Caco-2 (cell line): ENCODE measurements around the gene GAPDH. TPM values are rescaled to one million over a fixed set of nuclear protein-coding genes. Genes with fewer than 3 reads are reported as not detected.
"Not testable (repeated sequence)": the region's sequence is repeated elsewhere in the genome, so short reads cannot be mapped to it uniquely, and the experiment has no call there.

Experiments
- BruUV-seq: library from RNA; stranded (reverse); fragments of 400-500 nt; replicated peaks from 2 replicates; lab custom pipeline; 2021; lab: Mats Ljungman, UMichigan
- CTCF ChIA-PET: fragments of 300-600 bp; sonication (Branson Sonifier 250); formaldehyde crosslinking; loops from one replicate; lab custom pipeline; 2022; ENCODE audit warnings: antibody characterized with exemption; lab: Charles Lee
- POLR2A ChIA-PET: fragments of 300-600 bp; sonication (Branson Sonifier 250); formaldehyde crosslinking; loops from one replicate; lab custom pipeline; 2022; ENCODE audit warnings: antibody characterized with exemption; lab: Charles Lee
- DNase-seq, 2 experiments: peaks; one replicate each; pipeline versions ENCODE4 v3.0.0 to v3.0.0-alpha.2; 2020 to 2022
- H3K27me3 ChIP-seq: replicated peaks from 2 replicates; pipeline ENCODE4 v1.6.0; 2011; ENCODE audit warnings: low read length; ENCODE audit not compliant: control insufficient read depth, insufficient read depth
- H3K36me3 ChIP-seq: 2 replicates; pipeline ENCODE4 v1.5.1; 2011; ENCODE audit warnings: low read length; ENCODE audit not compliant: control insufficient read depth, insufficient read depth
- H3K4me1 ChIP-seq: fragments of 250-450 bp; sonication (Bioruptor Pico); 2 replicates; pipeline ENCODE4 v1.5.1; 2020; ENCODE audit warnings: mild to moderate bottlenecking
- H3K4me3 ChIP-seq: 2 replicates; pipeline ENCODE4 v1.5.1; 2011; ENCODE audit warnings: low read depth, mild to moderate bottlenecking, control low read depth, low read length
- H3K9me3 ChIP-seq: fragments of 250-450 bp; sonication (Bioruptor Pico); 2 replicates; pipeline ENCODE4 v1.5.1; 2020; ENCODE audit warnings: mild to moderate bottlenecking, moderate library complexity
- H3K27ac Mint-ChIP-seq: one replicate; pipeline ENCODE4 v1.8.0; 2022; ENCODE audit warnings: mixed read lengths; ENCODE audit not compliant: unreplicated experiment
- H3K27me3 Mint-ChIP-seq: one replicate; pipeline ENCODE4 v1.8.0; 2022; ENCODE audit warnings: mixed read lengths; ENCODE audit not compliant: insufficient read depth, unreplicated experiment
- H3K36me3 Mint-ChIP-seq: one replicate; pipeline ENCODE4 v1.8.0; 2022; ENCODE audit warnings: mild to moderate bottlenecking, mixed read lengths; ENCODE audit not compliant: insufficient read depth, unreplicated experiment
- H3K4me1 Mint-ChIP-seq: one replicate; pipeline ENCODE4 v1.8.0; 2022; ENCODE audit warnings: low read depth, mixed read lengths; ENCODE audit not compliant: unreplicated experiment
- H3K4me3 Mint-ChIP-seq: one replicate; pipeline ENCODE4 v1.8.0; 2022; ENCODE audit warnings: mild to moderate bottlenecking, moderate library complexity, mixed read lengths; ENCODE audit not compliant: unreplicated experiment
- H3K9me3 Mint-ChIP-seq: one replicate; pipeline ENCODE4 v1.8.0; 2022; ENCODE audit warnings: mixed read lengths; ENCODE audit not compliant: unreplicated experiment
- intact Hi-C: fragments of 100-400 bp; cut with micrococcal nuclease; formaldehyde crosslinking; loops from one replicate; pipeline ENCODE4 v1.10.0; 2022; ENCODE audit not compliant: unreplicated experiment
- total RNA-seq: library from RNA; stranded (reverse); gene quantifications from 2 replicates; pipeline ENCODE4 v1.2.3, GENCODE V29; 2022
- TF ChIP-seq, protein P1 (sequence below), 2 experiments: fragments of 200-600 bp in 1 of 2; IDR thresholded peaks; 1 replicate in 1 of 2; 2 replicates in 1 of 2; pipeline versions ENCODE4 v1.5.1 to v1.8.0; 2011 to 2022; ENCODE audit warnings: antibody characterized with exemption in 1 of 2, control low read depth in 1 of 2, inconsistent platforms in 1 of 2, low read depth in 1 of 2, low read length in 1 of 2, mild to moderate bottlenecking in 1 of 2, moderate library complexity in 1 of 2; ENCODE audit not compliant: insufficient read depth in 1 of 2, severe bottlenecking in 1 of 2, unreplicated experiment in 1 of 2

The GAPDH gene
- total RNA-seq, 1 experiment from 2014 or later: 4,975 TPM

DNA sequence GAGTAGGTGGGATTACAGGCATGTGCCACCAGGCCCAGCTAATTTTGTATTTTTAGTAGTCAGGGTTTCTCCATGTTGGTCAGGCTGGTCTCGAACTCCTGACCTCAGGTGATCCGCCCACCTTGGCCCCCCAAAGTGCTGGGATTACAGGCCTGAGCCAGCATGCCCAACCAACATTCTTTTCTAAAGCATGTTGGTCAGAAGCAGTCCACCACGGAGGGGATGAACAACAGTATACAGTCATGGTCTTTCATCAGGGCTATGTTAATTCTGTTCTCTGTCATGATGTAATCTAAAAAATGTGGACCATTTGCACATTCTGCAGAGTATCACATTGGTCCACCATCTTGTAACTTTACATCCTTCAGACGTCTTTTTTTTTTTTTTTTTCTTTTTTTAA, 44.9 kb upstream of the GAPDH start:
- intact Hi-C loops: no loop called here
- no peak for DNase-seq
- Histone ChIP-seq H3K27me3 (no peaks in the 10 kb centered on the region), H3K36me3 (no peaks in the 10 kb centered on the region), H3K4me1 (no peaks in the 10 kb centered on the region), H3K9me3 (no peaks in the 10 kb centered on the region), H3K4me3 (no peak overlapping the region)
- ChIA-PET POLR2A (interaction anchor here (0.6 to 1.1 kb wide), 3 partner anchors 19 to 385 kb away, joined by 3 to 14 read pairs (median 4); partner anchors contain the start of gene VAMP1), CTCF (interaction anchor here (0.6 to 0.7 kb wide), 2 partner anchors 24 to 49 kb away, joined by 4 read pairs; no protein-coding TSS in a partner anchor)
- Mint-ChIP-seq H3K4me3 (no peak overlapping the region), H3K9me3 (no peaks in the 10 kb centered on the region), H3K36me3 (peaks cover 29% of the 10 kb centered on the region), H3K27ac (no peak overlapping the region), H3K27me3 (no peaks in the 10 kb centered on the region), H3K4me1 (no peaks in the 10 kb centered on the region)
- no TSS peak for BruUV-seq
- TF ChIP-seq, protein P1, sequence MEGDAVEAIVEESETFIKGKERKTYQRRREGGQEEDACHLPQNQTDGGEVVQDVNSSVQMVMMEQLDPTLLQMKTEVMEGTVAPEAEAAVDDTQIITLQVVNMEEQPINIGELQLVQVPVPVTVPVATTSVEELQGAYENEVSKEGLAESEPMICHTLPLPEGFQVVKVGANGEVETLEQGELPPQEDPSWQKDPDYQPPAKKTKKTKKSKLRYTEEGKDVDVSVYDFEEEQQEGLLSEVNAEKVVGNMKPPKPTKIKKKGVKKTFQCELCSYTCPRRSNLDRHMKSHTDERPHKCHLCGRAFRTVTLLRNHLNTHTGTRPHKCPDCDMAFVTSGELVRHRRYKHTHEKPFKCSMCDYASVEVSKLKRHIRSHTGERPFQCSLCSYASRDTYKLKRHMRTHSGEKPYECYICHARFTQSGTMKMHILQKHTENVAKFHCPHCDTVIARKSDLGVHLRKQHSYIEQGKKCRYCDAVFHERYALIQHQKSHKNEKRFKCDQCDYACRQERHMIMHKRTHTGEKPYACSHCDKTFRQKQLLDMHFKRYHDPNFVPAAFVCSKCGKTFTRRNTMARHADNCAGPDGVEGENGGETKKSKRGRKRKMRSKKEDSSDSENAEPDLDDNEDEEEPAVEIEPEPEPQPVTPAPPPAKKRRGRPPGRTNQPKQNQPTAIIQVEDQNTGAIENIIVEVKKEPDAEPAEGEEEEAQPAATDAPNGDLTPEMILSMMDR (IDR thresholded peaks at IDR 0.05; ENCODE audit: insufficient read depth in 1 of 2, low read depth in 1 of 2, low read length in 1 of 2, severe bottlenecking in 1 of 2, unreplicated experiment in 1 of 2): no peak

DNA sequence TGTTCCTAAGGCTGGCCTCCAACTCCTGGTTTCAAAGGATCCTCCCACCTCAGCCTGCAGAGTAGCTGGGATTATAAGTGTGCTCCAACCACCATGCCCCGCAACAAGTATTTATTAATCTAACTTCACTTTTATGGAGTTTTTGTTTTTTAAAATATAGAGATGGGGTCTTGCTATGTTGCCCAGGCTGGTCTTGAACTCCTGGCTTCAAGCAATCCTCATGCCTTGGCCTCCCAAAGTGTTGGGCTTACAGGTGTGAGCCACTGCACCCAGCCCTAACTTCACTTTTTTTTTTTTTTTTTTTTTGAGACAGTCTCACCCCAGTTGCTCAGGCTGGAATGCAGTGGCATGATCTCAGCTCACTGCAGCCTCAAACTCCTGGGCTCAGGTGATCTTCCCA, 43.6 kb upstream of the GAPDH start:
- POLR2A ChIA-PET: interaction anchor here (0.6 to 1.5 kb wide), 2 partner anchors 20 to 48 kb away, joined by 11 to 14 read pairs; partner anchors contain the start of gene VAMP1
- peaks cover 11% of the 10 kb centered on the region for H3K4me1 ChIP-seq
- H3K4me3 Mint-ChIP-seq, DNase-seq, H3K27me3 Mint-ChIP-seq, H3K27me3 ChIP-seq, H3K27ac Mint-ChIP-seq, H3K4me3 ChIP-seq, H3K4me1 Mint-ChIP-seq, H3K9me3 ChIP-seq, H3K9me3 Mint-ChIP-seq, BruUV-seq, H3K36me3 ChIP-seq, CTCF ChIA-PET, intact Hi-C loops: not testable (repeated sequence)
- H3K36me3 Mint-ChIP-seq: peaks cover 42% of the 10 kb centered on the region

DNA sequence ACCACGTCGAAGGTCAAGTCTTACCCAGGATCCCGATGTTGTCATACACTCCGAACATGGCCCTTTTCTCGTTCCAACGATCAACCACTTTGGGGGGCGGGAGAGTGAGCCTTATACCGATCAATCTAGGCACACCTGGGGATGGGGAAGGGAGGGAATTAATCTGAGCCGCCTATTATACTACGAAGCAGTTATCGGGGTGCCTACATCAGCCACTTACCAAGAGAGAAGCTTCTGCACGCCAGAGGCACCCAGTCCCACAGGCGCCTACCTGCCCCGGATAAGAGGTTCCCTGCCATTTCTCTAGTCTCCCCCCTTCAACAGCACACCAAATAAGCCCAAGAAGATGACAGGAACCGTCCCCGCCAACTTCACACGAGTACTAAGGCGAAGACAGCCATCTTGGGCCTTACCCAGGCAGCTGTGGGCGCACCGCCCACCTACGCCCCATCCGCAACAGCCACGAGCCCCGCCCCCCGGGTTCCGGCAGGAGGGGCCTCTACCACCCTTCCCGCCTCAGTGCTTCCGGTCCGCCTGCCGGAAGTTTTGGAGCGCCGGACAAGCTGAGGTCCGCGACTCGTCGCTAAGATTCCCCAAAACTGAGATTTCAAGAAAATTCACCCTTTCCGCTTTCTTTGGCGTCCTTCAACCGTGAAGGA, 41.4 kb upstream of the GAPDH start, which contains the start of gene MRPL51:
MRPL51 (minus strand) TSS at position 425 of the 659 bp plus-strand sequence; CDS start at position 299, 126 bp downstream.
- peaks cover 10% of the 10 kb centered on the region for H3K4me1 Mint-ChIP-seq
- no TSS peak for BruUV-seq
- H3K27me3 ChIP-seq: no peaks in the 10 kb centered on the region

More for the DNA sequence above, 41.4 kb upstream of the GAPDH start, which contains the start of gene MRPL51:
- Histone ChIP-seq H3K36me3 (peaks cover 5% of the 10 kb centered on the region; the same call in 1 of the 2 replicates), H3K4me3 (peak within 1 kb of the TSS; percentile 81), H3K4me1 (peaks cover 12% of the 10 kb centered on the region), H3K9me3 (no peaks in the 10 kb centered on the region)
- Mint-ChIP-seq H3K9me3 (no peaks in the 10 kb centered on the region), H3K27me3 (no peaks in the 10 kb centered on the region), H3K36me3 (peaks cover 63% of the 10 kb centered on the region), H3K4me3 (peak within 1 kb of the TSS; percentile 92), H3K27ac (peak within 1 kb of the TSS; percentile 96)
- POLR2A ChIA-PET: interaction anchor here (0.5 to 1.7 kb wide), 20 partner anchors 8 to 419 kb away, joined by 3 to 52 read pairs (median 5); partner anchors contain the start of genes GAPDH, LTBR, NOP2 and VAMP1
- intact Hi-C loops: loop anchor here (1.0 kb wide), 1 partner anchor 23 kb away; the partner anchor contains the start of gene VAMP1
- peak; percentile 98 to 100 for DNase-seq
- CTCF ChIA-PET: interaction anchor here (0.6 to 1.3 kb wide), 8 partner anchors 28 to 273 kb away, joined by 3 to 13 read pairs (median 4); partner anchors contain the start of genes GAPDH and PTMS
- TF ChIP-seq, protein P1 (IDR thresholded peaks at IDR 0.05; ENCODE audit: insufficient read depth in 1 of 2, low read depth in 1 of 2, low read length in 1 of 2, severe bottlenecking in 1 of 2, unreplicated experiment in 1 of 2): no peak
